Endodermal cell (in vitro differentiated cells): ENCODE results near the gene EED. TPM values are rescaled to one million over a fixed set of nuclear protein-coding genes. Genes with fewer than 3 reads are reported as not detected.

Experiments
- DNase-seq: peaks from one replicate; pipeline ENCODE4 v3.0.0-alpha.2; 2017
- H3K27ac ChIP-seq: 2 replicates; pipeline ENCODE4 v1.5.1; 2013; ENCODE audit warnings: mild to moderate bottlenecking, low read depth, low read length, moderate library complexity
- H3K27me3 ChIP-seq: 2 replicates; pipeline ENCODE4 v1.6.1; 2013; ENCODE audit warnings: mild to moderate bottlenecking, low read length, moderate library complexity; ENCODE audit not compliant: insufficient read depth, control insufficient read depth, poor library complexity, severe bottlenecking
- H3K36me3 ChIP-seq: 2 replicates; pipeline ENCODE4 v1.7.0; 2013; ENCODE audit warnings: mild to moderate bottlenecking, low read length, moderate library complexity; ENCODE audit not compliant: control insufficient read depth, insufficient read depth
- H3K4me1 ChIP-seq: one replicate; pipeline ENCODE4 v1.7.0; 2013; ENCODE audit warnings: low read length; ENCODE audit not compliant: control insufficient read depth, insufficient read depth
- H3K4me3 ChIP-seq: 2 replicates; pipeline ENCODE4 v1.5.1; 2013; ENCODE audit warnings: mild to moderate bottlenecking, low read length, moderate library complexity
- H3K9ac ChIP-seq: 2 replicates; pipeline ENCODE4 v1.6.1; 2013; ENCODE audit warnings: mild to moderate bottlenecking, low read length, moderate library complexity; ENCODE audit not compliant: poor library complexity, severe bottlenecking; ENCODE audit errors: extremely low read depth
- H3K9me3 ChIP-seq: 2 replicates; pipeline ENCODE4 v1.6.1; 2013; ENCODE audit warnings: mild to moderate bottlenecking, low read length, moderate library complexity; ENCODE audit not compliant: control insufficient read depth
- H3K27ac Mint-ChIP-seq: 2 replicates; pipeline ENCODE4 v1.8.0; 2020; ENCODE audit warnings: mixed read lengths
- H3K27me3 Mint-ChIP-seq: 2 replicates; pipeline ENCODE4 v1.8.0; 2021; ENCODE audit warnings: mild to moderate bottlenecking, mixed read lengths; ENCODE audit not compliant: insufficient read depth
- H3K36me3 Mint-ChIP-seq: 2 replicates; pipeline ENCODE4 v1.8.0; 2020; ENCODE audit warnings: low read depth, mixed read lengths
- H3K4me1 Mint-ChIP-seq: 2 replicates; pipeline ENCODE4 v1.8.0; 2020; ENCODE audit warnings: mixed read lengths
- H3K4me3 Mint-ChIP-seq: 2 replicates; pipeline ENCODE4 v1.8.0; 2020; ENCODE audit warnings: mild to moderate bottlenecking, moderate library complexity, mixed read lengths
- H3K9me3 Mint-ChIP-seq: 2 replicates; pipeline ENCODE4 v1.8.0; 2020; ENCODE audit warnings: mild to moderate bottlenecking, mixed read lengths
- WGBS, 2 experiments: methylation state at CpG; one replicate each; pipeline versions ENCODE4 v1.1.5 to v1.1.7; 2013; ENCODE audit warnings: missing lambda C conversion rate in 2 of 2, mixed read lengths in 1 of 2; ENCODE audit not compliant: insufficient coverage in 1 of 2, insufficient read length in 1 of 2; 5-methylcytosine and 5-hydroxymethylcytosine counted together
- total RNA-seq, 2 donors: library from RNA; stranded (reverse); fragmentation: NEBNext Ultra II Directional in 1 of 2; extraction: Animal tissue kit (Norgen Biotek cat#: 25700) in 1 of 2; gene quantifications; 2 replicates in 1 of 2; 3 replicates in 1 of 2; pipeline ENCODE4 v1.2.1, GENCODE V29; 2021
- TF ChIP-seq, protein P1 (sequence below): fragments of 200-600 bp; sonication (generic); conservative IDR thresholded peaks from 2 replicates; pipeline ENCODE4 v1.5.0; 2021; ENCODE audit warnings: antibody characterized with exemption, mild to moderate bottlenecking

EED gene
- total RNA-seq, 2 donors from 2014 or later = 29.2 to 39.2 TPM

DNA sequence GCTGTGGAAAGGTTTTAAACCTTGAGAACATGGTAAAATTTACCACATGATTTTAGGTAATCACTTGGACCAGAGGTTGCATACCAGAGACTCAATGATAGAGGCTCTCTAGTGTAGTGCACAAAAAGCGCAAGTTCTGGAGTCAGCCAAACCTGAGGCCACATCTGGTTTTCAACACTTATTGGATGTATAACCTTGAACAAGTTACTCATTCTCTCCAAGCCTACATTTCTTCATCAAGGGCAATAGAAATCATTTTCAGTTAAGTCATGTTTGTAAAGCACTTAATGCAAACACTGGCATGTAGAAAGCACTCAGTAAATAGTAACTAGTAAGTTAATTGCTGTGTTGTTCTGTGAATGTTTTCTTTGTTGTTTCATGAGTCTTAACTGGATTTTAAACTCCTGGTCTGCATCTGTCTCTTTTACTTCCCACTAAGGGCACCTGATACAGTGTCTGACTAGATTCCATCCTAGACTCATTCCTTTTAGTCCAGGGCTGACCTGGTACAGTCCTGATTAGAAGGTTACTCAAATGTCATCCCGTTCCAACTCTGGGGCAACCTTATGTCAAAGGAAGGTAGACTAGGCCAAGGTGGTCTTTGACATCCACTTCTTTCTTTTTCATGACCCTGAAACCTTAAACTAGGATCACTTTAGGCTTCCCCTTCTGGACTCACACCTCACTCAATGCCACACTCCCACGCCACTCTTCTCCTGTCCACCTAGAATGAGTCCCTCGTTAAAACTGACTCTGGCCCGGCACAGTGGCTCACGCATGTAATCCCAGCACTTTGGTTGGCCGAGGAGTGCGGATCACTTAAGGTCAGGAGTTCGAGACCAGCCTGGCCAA is 34.5 kb upstream of the EED start:
- Mint-ChIP-seq H3K4me1 (no peaks in the 10 kb centered on the region), H3K36me3 (no peaks in the 10 kb centered on the region), H3K27ac (no peak overlapping the region), H3K27me3 (peaks cover 3% of the 10 kb centered on the region), H3K9me3 (no peaks in the 10 kb centered on the region), H3K4me3 (no peak overlapping the region)
- no peak overlapping the region for H3K9ac ChIP-seq
- no peaks in the 10 kb centered on the region for H3K27me3 ChIP-seq
- H3K9me3 ChIP-seq = peaks cover 4% of the 10 kb centered on the region
- DNase-seq = no peak
- H3K36me3 ChIP-seq = no peaks in the 10 kb centered on the region
- no peak overlapping the region for H3K27ac ChIP-seq
- H3K4me1 ChIP-seq = no peaks in the 10 kb centered on the region
- TF ChIP-seq, protein P1, sequence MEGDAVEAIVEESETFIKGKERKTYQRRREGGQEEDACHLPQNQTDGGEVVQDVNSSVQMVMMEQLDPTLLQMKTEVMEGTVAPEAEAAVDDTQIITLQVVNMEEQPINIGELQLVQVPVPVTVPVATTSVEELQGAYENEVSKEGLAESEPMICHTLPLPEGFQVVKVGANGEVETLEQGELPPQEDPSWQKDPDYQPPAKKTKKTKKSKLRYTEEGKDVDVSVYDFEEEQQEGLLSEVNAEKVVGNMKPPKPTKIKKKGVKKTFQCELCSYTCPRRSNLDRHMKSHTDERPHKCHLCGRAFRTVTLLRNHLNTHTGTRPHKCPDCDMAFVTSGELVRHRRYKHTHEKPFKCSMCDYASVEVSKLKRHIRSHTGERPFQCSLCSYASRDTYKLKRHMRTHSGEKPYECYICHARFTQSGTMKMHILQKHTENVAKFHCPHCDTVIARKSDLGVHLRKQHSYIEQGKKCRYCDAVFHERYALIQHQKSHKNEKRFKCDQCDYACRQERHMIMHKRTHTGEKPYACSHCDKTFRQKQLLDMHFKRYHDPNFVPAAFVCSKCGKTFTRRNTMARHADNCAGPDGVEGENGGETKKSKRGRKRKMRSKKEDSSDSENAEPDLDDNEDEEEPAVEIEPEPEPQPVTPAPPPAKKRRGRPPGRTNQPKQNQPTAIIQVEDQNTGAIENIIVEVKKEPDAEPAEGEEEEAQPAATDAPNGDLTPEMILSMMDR = no peak
- H3K4me3 ChIP-seq = no peak overlapping the region
- WGBS, 2 experiments = 79 to 91% methylated on average over 9 of the region's 9 CpGs

DNA sequence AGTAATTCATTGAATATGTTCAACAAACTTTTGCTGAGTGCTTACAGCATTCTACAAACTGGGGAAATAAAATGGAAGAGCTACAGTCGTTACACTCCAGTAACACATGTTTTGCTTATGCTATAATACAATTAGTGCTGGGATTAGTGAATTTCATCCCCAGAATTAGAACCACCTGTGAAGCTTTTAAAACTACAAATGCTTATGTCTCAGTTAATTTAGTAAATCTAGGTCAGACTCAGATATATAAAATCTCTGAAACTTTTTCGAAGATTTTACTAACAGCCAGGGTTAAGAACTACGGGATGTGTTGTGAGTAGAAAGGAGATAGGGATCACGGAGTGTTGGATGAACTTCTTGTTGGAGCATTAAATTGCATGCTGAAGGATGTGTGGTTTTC is 33.7 kb upstream of the EED start:
- Histone ChIP-seq H3K36me3 (no peaks in the 10 kb centered on the region), H3K9me3 (peaks cover 4% of the 10 kb centered on the region), H3K4me1 (no peaks in the 10 kb centered on the region), H3K27ac (no peak overlapping the region), H3K9ac (no peak overlapping the region), H3K4me3 (no peak overlapping the region), H3K27me3 (no peaks in the 10 kb centered on the region)
- DNase-seq = no peak
- TF ChIP-seq, protein P1 = no peak
- Mint-ChIP-seq H3K27me3 (peaks cover 3% of the 10 kb centered on the region), H3K4me3 (no peak overlapping the region), H3K9me3 (no peaks in the 10 kb centered on the region), H3K27ac (no peak overlapping the region), H3K36me3 (no peaks in the 10 kb centered on the region), H3K4me1 (no peaks in the 10 kb centered on the region)
- WGBS, 2 experiments = 86 to 100% methylated on average over 4 of the region's 4 CpGs

DNA sequence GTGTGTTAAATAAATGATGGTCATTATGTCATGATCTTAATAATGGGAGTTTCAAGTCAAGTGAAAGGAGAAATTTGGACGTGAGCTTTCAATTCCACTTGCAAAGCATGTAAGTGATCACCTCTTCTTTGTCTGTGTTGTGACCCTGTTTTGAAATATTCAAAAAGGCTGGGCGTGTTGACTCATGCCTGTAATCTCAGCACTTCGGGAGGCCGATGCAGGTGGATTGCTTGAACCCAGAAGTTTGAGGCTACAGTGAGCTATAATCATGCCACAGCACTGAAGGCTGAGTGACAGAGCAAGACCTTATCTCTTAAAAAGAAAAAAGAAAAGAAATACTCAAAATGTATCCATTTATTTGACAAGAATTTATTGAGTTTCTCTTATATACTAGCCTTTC is 32.9 kb upstream of the EED start:
- peaks cover 3% of the 10 kb centered on the region for H3K27me3 Mint-ChIP-seq
- H3K9me3 Mint-ChIP-seq = no peaks in the 10 kb centered on the region
- H3K9me3 ChIP-seq = peaks cover 4% of the 10 kb centered on the region
- no peaks in the 10 kb centered on the region for H3K4me1 Mint-ChIP-seq
- WGBS, 2 experiments = 89 to 90% methylated on average over 4 of the region's 4 CpGs
- H3K4me1 ChIP-seq = no peaks in the 10 kb centered on the region
- H3K27ac ChIP-seq = no peak overlapping the region
- H3K9ac ChIP-seq = no peak overlapping the region
- no peak for DNase-seq
- H3K36me3 Mint-ChIP-seq = no peaks in the 10 kb centered on the region
- no peaks in the 10 kb centered on the region for H3K36me3 ChIP-seq
- H3K4me3 ChIP-seq = no peak overlapping the region
- H3K27me3 ChIP-seq = no peaks in the 10 kb centered on the region
- TF ChIP-seq, protein P1 = no peak
- no peak overlapping the region for H3K4me3 Mint-ChIP-seq
- H3K27ac Mint-ChIP-seq = no peak overlapping the region
